HG03280 (cell line): ENCODE data around the gene LOXL3.

Source experiments
- ATAC-seq: cut with Tn5 transposase; IDR thresholded peaks from one replicate; pipeline ENCODE4 v1.9.1; 2021; ENCODE audit warnings: mild to moderate bottlenecking, moderate library complexity; ENCODE audit not compliant: unreplicated experiment

LOXL3 gene

DNA sequence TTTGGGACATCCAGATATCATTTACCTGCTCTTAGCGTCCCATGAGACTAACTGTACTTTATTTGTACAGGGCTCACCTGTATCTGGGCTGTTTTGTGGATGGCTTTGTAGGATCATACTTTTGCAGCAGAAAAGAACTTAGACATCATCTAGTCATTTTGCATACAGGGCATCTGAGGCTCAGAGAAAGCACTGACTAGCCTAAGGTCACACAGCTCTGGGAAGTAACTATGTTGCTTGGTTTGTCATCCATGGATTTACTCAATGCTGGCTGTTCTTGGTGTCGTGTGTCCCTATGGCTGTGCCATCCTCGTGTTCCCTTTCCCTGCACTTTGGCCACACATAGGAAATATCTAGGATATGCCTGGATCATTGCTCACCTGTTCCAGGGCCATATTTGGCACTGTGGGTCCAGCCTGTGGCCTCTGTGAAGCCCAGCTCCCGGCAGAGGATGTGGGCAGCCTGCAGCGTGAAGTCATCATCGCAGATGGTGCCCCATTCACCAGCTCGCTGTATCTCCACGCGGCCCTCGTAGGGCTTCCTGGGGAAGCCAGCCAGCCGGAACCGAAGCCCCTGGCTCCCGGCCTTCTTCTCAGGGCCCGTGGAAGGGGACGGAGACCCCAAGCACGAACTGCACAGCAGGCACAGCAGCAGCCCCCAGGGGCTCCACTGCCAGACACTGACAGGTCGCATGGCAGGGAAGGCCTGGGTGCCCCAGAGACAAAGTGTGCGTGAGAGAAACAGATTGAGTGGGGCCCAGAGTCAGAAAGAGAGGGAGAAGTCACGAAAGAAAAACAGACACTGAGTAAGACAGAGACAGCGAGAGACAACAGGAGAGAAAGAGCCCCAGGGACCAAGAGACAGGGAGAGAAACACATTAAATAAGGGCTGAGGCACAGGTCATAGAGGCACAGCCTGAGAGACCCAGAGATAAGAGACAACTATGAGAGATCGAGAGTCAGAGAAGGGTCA lies 1.5 kb downstream of the LOXL3 start:
- no peak for ATAC-seq

DNA sequence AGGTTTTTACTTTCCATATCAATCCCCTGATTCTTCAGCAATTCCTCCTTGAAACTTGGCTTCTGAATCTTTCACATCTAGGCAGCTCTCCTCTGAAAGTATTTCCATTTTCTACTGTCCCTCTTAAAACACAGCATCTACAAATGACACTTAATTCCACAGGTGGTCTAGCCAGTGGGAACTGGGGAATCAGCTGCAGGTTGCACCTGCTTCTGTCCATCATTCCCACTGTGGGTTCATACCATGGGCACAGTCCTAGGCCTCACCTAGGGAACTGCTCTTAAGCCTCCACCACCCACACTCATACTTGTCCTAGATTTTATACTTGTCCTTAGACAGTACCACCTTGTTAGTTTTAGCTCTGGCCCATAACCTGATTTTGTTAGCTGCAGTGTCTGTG lies 2.2 kb downstream of the LOXL3 start:
- no peak for ATAC-seq

- ATAC-seq = no peak
Measured at GRCh38 chr2:74550231-74550630, 3.5 kb downstream of the LOXL3 start.

- no peak for ATAC-seq
Measured at GRCh38 chr2:74548900-74549826, 4.6 kb downstream of the LOXL3 start.

DNA sequence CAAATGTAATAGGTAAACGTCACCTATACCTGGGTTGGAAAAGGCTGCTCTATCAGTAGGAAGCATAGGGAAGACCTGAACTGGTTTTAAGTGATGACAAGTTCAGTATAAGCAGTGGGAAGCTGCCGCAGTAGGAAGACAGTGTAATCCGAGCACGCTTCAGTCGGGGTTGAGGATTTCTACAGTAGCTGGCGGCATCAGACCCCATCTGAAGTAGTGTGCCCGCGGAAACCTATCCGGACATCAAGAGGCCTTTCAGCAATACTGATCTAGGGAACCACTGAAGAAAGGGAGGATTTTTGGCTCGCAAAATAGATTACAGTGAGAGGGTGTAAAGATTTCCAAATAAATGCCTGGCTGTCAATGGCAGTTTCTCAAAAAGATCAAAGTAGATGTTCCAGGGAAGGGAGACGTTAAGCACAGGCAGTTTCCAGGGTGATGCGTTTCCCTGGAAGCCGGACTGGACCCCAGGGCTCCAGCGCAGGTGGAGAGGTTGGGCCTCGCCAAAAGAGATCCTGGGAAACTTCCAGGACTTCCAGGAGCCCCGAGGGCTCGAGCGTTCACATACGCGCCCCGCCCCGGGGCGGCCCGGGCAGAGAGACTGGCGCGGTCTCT lies 5.3 kb downstream of the LOXL3 start:
- no peak for ATAC-seq

DNA sequence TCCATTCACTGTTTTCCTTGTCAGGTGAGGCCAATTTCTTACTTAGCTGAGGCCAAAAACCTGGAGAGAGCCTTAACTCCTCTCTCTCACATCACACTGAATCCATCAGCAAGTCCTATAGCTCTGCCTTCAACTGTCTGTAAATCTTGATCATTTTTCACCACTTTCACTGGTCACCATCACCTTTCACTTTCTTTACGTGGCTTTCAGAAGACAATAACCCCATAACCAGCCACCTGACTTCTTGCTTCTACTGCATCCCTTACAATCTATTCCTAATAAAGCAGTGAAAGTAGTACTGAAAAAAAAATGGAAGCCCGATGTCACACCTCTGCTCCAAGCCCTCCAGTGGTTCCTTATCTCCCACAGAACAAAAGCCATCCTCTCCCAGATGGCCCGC lies 7.7 kb downstream of the LOXL3 start:
- no peak for ATAC-seq

- no peak for ATAC-seq
Measured at GRCh38 chr2:74544634-74545033, 9.1 kb downstream of the LOXL3 start.

DNA sequence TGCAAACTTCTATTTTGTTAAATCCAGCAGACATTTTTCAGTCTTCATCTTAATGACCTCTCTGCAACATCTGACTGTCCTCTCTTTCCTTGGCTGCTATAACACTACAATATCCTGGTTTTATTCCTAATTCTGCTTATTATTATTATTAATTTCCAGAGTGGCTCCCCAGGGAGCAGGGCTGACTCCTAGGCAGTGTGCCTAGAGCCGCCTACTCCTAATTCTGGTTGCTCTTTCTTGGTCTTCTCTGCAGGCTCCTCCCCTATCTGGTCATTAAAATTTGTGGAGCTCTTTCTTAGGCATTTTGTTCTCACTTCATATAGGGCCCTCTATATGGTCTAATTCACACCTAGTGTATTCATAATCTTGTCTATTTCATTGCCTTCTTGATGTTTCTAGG lies 10.8 kb downstream of the LOXL3 start:
- ATAC-seq = no peak

DNA sequence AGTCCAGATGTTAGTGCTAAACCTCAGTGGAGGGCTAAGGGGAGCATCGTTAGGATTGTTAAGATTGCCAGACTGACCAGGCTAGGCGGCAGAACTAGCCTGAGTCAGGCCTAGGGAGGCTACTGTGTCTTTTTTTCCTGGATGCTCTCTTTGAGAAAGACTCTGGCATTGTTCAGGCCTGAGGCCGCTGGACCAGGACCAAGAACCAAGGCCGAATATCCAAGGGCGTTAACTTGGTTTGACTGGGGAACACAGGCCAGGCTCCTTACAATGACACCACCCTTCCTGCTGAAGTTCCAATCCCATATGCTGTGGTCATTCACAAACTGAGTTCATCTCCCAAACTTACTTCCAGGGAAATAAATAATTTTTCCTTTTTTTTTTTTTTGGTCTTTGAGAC lies 13.5 kb downstream of the LOXL3 start:
- ATAC-seq = no peak

GRCh38 chr2:74538881-74539339 lies 14.8 kb downstream of the LOXL3 start:
- ATAC-seq = no peak

- ATAC-seq = no peak
Measured at GRCh38 chr2:74537140-74537539, 16.6 kb downstream of the LOXL3 start.

DNA sequence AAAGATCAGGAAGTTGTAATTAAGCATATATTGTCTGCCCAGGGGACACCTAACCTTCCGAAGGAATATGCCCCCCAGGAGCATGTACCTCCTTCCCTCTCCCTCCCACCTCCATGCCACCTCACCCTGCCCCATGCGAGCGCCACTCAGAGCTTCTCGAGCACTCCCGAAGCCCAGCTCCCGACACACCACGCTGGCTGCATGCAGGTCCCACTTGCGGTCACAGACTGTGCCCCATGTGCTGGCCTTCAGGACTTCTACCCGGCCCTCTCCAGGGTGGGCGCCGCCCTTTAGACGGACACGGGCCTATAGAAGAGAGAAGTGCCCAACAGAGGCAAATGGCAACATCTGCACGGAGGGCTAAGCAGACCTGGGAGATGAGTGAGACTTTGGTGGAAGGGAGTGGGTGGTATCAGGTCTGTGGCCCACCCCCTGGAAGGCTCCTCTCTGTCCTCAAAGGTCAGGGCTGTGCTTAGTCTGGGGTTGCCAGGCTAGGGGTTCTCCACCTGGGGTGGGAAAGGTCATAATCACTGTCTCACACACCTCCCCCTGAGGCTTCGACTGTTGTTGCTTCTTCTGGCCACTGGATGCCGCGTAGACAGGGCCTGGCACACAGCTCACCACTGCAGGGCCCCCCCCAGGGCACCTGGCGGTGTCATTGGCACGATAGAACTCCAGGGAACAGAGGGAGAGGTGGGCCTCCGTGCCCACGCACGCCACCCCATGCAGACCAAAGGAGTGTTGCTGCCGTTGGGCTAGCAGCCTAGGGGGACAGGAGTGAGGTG lies 17.4 kb downstream of the LOXL3 start:
- ATAC-seq = no peak

GRCh38 chr2:74535440-74535965 lies 18.2 kb downstream of the LOXL3 start:
- ATAC-seq = no peak

- ATAC-seq = no peak
Measured at GRCh38 chr2:74534411-74534810, 19.3 kb downstream of the LOXL3 start.

GRCh38 chr2:74533464-74533863 lies 20.3 kb downstream of the LOXL3 start:
- no peak for ATAC-seq

GRCh38 chr2:74532222-74532621 lies 21.5 kb downstream of the LOXL3 start:
- no peak for ATAC-seq

- ATAC-seq = no peak
Measured at GRCh38 chr2:74531666-74532065, 22.1 kb downstream of the LOXL3 start.

DNA sequence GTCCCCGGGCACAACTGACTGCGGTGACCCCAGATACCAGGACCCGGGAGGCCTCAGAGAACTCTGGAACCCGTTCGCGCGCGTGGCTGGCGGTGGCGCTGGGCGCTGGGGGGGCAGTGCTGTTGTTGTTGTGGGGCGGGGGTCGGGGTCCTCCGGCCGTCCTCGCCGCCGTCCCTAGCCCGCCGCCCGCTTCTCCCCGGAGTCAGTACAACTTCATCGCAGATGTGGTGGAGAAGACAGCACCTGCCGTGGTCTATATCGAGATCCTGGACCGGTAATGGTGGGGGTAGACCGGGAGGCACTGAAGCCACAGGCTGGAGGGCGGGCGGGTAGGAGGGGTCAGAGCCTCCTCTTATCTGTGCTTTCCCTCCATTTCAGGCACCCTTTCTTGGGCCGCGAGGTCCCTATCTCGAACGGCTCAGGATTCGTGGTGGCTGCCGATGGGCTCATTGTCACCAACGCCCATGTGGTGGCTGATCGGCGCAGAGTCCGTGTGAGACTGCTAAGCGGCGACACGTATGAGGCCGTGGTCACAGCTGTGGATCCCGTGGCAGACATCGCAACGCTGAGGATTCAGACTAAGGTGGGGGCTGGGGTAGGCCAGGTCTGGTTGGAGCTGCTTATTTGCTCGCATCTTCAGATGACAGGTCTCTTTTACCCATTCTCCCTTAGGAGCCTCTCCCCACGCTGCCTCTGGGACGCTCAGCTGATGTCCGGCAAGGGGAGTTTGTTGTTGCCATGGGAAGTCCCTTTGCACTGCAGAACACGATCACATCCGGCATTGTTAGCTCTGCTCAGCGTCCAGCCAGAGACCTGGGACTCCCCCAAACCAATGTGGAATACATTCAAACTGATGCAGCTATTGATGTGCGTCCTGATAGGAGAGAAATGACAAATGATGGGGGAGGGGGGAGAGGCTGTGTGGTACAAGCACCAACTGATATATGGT lies 23.2 kb downstream of the LOXL3 start:
- peak; percentile 27 for ATAC-seq
